CD4-positive, alpha-beta T cell treated with Interleukin-1 beta for 1 hour (primary cell): Measurements from ENCODE around the gene TMEM179.

Source experiments
- DNase-seq, 2 donors: peaks; one replicate each; pipeline ENCODE4 v3.0.0-alpha.2; 2020 to 2022

Gene TMEM179

GRCh38 chr14:104598039-104598909 is 6.3 kb downstream of the TMEM179 start:
- DNase-seq, result no peak

- no peak for DNase-seq
These were observed 7.0 kb downstream of the TMEM179 start for GRCh38 chr14:104597576-104597975.

GRCh38 chr14:104596927-104597351 is 7.6 kb downstream of the TMEM179 start:
- no peak for DNase-seq

GRCh38 chr14:104596451-104596918 is 8.1 kb downstream of the TMEM179 start:
- DNase-seq, result no peak

- DNase-seq, result no peak
These were observed 8.6 kb downstream of the TMEM179 start for GRCh38 chr14:104595911-104596450.

- DNase-seq, result no peak
These were observed 9.4 kb downstream of the TMEM179 start for GRCh38 chr14:104595116-104595675.

- no peak for DNase-seq
These were observed 10.1 kb downstream of the TMEM179 start for GRCh38 chr14:104594310-104595046.

- DNase-seq, result no peak
These were observed 10.8 kb downstream of the TMEM179 start for GRCh38 chr14:104593710-104594136.

GRCh38 chr14:104593241-104593701 is 11.3 kb downstream of the TMEM179 start:
- no peak for DNase-seq

GRCh38 chr14:104592785-104593184 is 11.8 kb downstream of the TMEM179 start:
- no peak for DNase-seq

GRCh38 chr14:104592292-104592672 is 12.3 kb downstream of the TMEM179 start:
- DNase-seq, result no peak

- no peak for DNase-seq
These were observed 12.9 kb downstream of the TMEM179 start for GRCh38 chr14:104591506-104592291.

- DNase-seq, result no peak
These were observed 13.5 kb downstream of the TMEM179 start for GRCh38 chr14:104591031-104591430.

GRCh38 chr14:104590240-104590965 is 14.2 kb downstream of the TMEM179 start:
- no peak for DNase-seq

GRCh38 chr14:104589338-104590195 is 15.0 kb downstream of the TMEM179 start:
- no peak for DNase-seq

- DNase-seq, result no peak
These were observed 16.3 kb downstream of the TMEM179 start for GRCh38 chr14:104588066-104588857.

GRCh38 chr14:104587641-104588040 is 16.9 kb downstream of the TMEM179 start:
- DNase-seq, result no peak

- DNase-seq, result no peak
These were observed 17.5 kb downstream of the TMEM179 start for GRCh38 chr14:104586832-104587620.
